ENCODE data around the gene MVD.

MVD gene

DNA sequence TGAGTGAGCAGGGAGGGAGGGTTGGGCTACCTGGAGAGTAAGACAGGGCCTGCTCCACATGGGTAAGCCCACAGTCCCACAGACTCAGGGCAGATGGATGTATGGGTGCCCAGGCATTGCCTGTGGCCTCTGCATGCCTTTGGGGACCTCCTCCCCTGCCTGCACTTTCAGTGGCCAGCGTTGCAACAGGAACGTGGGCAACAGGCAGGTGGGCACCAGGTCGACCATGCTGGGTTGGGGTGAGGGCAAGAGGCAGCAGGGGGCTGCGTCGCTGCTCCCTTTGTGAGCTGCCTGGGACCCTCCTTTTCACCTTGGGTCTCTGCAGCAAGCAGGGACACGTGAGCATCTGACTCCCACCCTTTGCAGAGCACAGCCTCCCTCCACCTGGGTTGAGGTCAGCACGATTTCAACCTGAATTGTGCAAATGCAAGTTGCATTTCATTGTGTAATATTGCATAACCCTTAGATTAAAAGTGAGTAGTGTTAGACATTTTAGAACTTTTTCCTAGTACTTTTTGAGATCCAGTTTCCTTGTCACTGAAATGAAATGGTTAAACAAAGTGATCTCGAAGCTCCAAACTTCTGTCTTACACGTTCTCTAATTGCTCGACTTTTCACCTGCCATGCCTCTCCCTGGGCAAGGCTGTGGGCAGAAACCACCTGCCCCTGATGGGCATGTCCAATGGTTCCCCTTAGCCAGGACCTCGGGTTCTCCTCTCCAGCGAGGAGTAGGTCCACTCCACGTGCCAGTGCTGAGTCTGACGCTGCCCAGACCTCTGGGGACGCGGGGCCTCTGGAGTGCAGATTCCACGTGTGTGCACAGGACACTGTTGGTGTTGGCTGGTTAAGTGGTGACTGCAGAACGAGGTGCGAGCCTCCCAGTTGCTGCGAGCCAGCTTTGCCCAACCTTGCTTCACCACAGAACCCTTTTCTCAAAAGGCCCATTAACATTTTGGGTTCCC is 57.4 kb downstream of the MVD start:
- no peak for DNase-seq (ENCODE audit: low spot score)

DNA sequence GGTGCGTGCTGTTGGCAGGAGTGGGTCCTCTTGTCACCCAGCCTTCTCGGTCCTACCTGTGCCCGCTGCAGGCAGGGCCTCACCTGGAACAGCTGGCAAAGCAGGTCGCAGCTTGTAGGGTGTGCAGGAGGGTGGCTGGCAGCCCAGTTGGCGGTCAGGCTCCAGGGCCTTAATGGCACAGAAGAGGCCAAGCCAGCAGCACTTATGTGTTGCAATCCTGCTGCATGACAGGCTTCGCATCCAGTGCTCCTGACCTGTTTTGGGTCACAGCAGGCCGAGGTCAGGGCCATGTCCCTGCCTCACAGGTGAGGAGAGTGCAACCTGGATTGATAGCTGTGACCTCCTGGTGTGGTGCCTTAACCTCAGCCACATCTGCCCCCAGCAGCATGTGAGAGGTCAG is 60.8 kb downstream of the MVD start:
- DNase-seq (ENCODE audit: low spot score) = no peak

Measured in RKO (cell line).